ENCODE results near the gene SPRY2.

SPRY2 gene

GRCh38 chr13:80341101-80341755, at the start of gene SPRY2:
Gene SPRY2, minus strand, starts transcription at chr13:80341126. Its CDS starts 3,421 bp downstream, at chr13:80337705.
- H3K9me3 Mint-ChIP-seq, result no peaks in the 10 kb centered on the region
- H3K27ac Mint-ChIP-seq, result peak within 1 kb of the TSS in 1 of 3 experiments; percentile 96
- peaks cover 43% of the 10 kb centered on the region for H3K4me1 Mint-ChIP-seq
- peak within 1 kb of the TSS in 1 of 3 experiments; percentile 86 for H3K4me3 Mint-ChIP-seq
- peak in 1 of 3 experiments; percentile 13 for TF ChIP-seq CTCF (IDR thresholded peaks at IDR 0.05; ENCODE audit: unreplicated experiment in 3 of 3)
- peaks cover 14% of the 10 kb centered on the region for H3K36me3 Mint-ChIP-seq (ENCODE audit: low read depth)
- no peaks in the 10 kb centered on the region for H3K27me3 Mint-ChIP-seq (ENCODE audit: low read depth)

- no peak overlapping the region for H3K4me3 Mint-ChIP-seq
- H3K9me3 Mint-ChIP-seq, result peaks cover 18% of the 10 kb centered on the region
- no peak overlapping the region for H3K27ac Mint-ChIP-seq
- H3K4me1 Mint-ChIP-seq, result no peaks in the 10 kb centered on the region
- TF ChIP-seq CTCF (IDR thresholded peaks at IDR 0.05; ENCODE audit: unreplicated experiment in 3 of 3), result no peak
- peaks cover 6% of the 10 kb centered on the region for H3K36me3 Mint-ChIP-seq (ENCODE audit: low read depth)
- H3K27me3 Mint-ChIP-seq (ENCODE audit: low read depth), result no peaks in the 10 kb centered on the region
Measured at GRCh38 chr13:80390338-80390737, 49.4 kb upstream of the SPRY2 start.

DNA sequence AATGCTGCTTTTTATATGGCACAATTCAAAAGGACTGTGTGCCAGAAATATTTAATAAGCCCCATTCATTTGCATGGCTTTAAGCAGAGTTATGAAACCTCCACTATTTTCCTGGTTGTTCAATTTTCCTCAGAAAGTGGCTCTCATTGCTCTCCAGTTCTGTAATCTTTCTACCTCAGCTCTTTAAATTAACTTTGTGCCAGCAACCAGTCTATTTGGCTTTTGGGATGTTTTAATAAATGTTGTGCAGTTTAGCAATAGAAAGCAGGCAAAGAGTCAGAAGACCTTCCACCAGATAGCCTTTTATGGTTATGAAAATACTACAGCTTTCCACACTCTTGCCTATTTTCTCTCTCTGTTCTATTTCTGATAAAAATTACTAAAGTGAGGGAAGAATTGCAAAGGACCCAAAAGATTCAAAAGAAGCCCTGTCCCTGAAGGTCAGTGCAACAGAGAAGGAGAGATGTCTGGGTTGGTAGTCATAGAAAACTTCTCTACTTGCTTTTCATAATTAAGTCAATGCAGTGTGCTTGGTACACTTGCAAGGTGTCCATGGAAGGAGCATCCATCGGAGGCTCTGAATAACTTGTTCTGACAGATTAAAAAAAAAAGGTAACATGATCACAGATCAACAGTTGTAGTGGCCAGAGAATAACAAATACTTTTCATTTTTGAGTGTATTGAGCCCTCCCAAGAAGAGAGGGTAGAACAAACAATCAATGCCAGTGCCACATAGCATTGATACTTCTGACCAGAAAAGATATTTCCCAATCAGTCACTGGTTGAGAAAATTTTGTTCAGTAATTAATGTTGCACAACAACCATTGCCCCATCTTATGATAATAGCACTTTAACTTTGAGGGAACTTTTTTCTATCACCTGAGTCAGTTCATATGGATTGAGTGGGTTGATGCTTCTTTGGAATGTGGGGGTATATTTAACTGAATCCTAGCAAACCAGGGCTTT, 48.4 kb upstream of the SPRY2 start:
- Mint-ChIP-seq H3K4me3 (no peak overlapping the region), H3K27ac (no peak overlapping the region), H3K4me1 (no peaks in the 10 kb centered on the region), H3K36me3 (ENCODE audit: low read depth) (peaks cover 6% of the 10 kb centered on the region), H3K9me3 (peaks cover 14% of the 10 kb centered on the region), H3K27me3 (ENCODE audit: low read depth) (no peaks in the 10 kb centered on the region)
- TF ChIP-seq CTCF (IDR thresholded peaks at IDR 0.05; ENCODE audit: unreplicated experiment in 3 of 3), result no peak

DNA sequence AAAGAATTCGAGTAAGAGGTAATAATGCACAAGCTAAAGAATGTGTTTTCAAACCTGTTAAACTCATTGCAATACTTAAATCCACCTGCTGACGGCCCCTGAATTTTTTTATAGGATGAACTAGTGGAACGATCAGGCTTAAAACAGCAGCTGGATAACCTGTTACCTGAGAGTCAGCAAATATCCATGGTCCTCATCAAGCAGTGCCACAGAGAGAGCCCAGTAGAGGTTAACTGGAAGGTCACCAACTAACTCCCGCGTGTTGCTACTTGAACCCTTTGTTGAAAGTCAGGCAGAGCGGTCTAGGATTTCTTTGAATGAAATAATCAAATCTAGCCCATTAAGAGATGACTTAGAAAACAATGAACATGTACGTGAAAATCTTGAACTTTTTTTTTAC, 47.6 kb upstream of the SPRY2 start:
- peaks cover under 1% of the 10 kb centered on the region for H3K36me3 Mint-ChIP-seq (ENCODE audit: low read depth)
- no peak overlapping the region for H3K27ac Mint-ChIP-seq
- H3K4me1 Mint-ChIP-seq, result no peaks in the 10 kb centered on the region
- no peaks in the 10 kb centered on the region for H3K27me3 Mint-ChIP-seq (ENCODE audit: low read depth)
- TF ChIP-seq CTCF (IDR thresholded peaks at IDR 0.05; ENCODE audit: unreplicated experiment in 3 of 3), result no peak
- no peak overlapping the region for H3K4me3 Mint-ChIP-seq
- peaks cover 9% of the 10 kb centered on the region for H3K9me3 Mint-ChIP-seq

- H3K27ac Mint-ChIP-seq, result no peak overlapping the region
- peaks cover 9% of the 10 kb centered on the region for H3K9me3 Mint-ChIP-seq
- no peaks in the 10 kb centered on the region for H3K4me1 Mint-ChIP-seq
- H3K4me3 Mint-ChIP-seq, result no peak overlapping the region
- no peak for TF ChIP-seq CTCF (IDR thresholded peaks at IDR 0.05; ENCODE audit: unreplicated experiment in 3 of 3)
- H3K27me3 Mint-ChIP-seq (ENCODE audit: low read depth), result no peaks in the 10 kb centered on the region
- no peaks in the 10 kb centered on the region for H3K36me3 Mint-ChIP-seq (ENCODE audit: low read depth)
Measured at GRCh38 chr13:80386592-80386991, 45.7 kb upstream of the SPRY2 start.
